T follicular helper cell (primary cell): Measurements from ENCODE around the gene WNT5B.
"Not testable (repeated sequence)": the region's sequence is repeated elsewhere in the genome, so short reads cannot be mapped to it uniquely, and the experiment has no call there.

Source experiments
- DNase-seq: peaks from one replicate; pipeline ENCODE4 v3.0.0-alpha.2; 2020; ENCODE audit warnings: low read depth

WNT5B gene

GRCh38 chr12:1598757-1599156 lies 30.3 kb upstream of the WNT5B start:
- DNase-seq = no peak

DNA sequence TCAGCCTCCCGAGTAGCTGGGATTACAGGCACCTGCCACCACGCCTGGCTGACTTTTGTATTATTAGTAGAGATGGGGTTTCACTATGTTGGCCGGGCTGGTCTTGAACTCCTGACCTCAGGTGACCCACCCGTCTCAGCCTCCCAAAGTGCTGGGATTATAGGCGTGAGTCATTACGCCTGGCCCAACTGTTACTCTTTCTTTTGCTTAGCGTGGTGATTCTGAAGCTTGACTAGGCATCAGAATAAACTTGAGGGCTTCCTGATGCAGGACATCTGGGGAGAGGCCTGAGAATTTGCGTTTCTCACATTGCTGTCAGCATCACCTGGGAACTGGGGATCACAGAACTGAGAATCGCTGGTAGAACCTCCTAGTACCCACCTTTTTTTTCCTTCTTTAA lies 26.3 kb upstream of the WNT5B start:
- not testable (repeated sequence) for DNase-seq

GRCh38 chr12:1603269-1603993 lies 25.6 kb upstream of the WNT5B start:
- DNase-seq = no peak

GRCh38 chr12:1604464-1604863 lies 24.6 kb upstream of the WNT5B start:
- DNase-seq = no peak

DNA sequence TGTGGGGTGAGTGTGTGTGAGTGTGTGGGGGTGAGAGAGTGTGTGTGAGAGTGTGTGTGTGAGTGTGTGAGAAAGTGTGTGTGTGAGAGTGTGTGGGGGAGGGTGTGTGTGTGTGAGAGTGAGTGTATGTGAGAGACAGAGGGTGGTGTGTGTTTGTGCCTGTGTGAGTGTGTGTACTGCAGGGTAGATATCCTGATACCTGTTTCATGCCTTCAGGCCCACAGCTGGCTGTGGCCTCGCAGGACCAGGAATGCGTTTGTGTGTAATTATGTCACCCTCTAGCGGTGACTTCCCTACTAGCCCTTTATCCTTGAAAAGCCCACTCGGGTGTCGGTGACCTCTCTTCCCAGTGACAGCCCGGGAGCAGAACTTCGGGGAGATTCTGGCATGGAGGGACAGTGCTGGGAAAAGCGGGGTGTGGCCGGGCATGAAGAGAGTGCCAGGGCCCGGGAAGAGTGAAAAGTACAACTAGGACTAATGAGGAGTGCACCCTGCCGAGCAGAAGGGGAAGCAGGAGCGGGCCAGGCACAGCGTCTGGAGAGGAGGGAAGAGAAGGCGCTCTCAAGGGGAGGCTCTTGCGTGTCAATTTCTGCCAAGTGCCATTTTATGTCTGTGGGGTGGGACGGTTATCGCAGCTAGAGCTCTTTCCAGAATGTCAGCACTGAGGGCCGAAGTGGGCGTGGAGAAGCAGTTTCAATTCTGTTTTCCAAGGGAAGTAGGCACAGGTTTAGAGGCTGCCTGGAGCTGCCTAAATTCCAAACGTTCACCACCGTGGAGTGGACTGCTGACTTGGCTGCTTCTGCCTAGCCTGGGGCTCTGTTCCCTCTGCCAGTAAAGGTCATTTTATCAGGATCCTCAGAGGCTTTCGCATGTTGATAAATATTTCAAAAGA lies 23.7 kb upstream of the WNT5B start:
- DNase-seq = peak; percentile 46

DNA sequence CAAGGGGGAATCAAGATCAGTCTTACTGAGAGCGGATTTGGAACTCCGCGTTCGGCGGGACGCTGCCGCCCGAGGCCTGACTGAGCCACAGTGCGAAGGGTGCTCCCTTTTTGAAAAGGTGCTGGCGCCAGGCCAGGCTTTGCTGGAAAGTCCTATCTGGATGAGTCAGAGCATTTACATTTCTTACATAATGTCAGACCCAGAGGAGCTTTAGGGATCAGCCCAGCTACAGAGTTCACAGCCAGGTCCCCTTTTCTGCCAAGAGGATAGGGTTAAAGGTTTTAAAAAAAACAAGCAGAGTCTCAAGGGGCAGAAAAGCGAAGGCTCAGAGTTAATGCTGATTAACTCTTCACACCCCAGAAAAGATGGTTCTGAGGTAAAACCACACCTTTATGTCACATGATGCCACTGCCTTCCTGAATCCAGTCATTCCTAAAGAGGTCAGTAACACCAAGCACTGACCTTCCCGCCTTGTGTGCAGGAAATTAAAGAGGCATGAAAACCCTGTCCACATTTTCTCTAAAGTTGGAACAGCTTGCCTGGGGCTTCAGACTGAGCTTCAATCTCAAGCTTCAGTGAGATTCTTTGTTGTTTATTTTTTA lies 22.9 kb upstream of the WNT5B start:
- DNase-seq = no peak

DNA sequence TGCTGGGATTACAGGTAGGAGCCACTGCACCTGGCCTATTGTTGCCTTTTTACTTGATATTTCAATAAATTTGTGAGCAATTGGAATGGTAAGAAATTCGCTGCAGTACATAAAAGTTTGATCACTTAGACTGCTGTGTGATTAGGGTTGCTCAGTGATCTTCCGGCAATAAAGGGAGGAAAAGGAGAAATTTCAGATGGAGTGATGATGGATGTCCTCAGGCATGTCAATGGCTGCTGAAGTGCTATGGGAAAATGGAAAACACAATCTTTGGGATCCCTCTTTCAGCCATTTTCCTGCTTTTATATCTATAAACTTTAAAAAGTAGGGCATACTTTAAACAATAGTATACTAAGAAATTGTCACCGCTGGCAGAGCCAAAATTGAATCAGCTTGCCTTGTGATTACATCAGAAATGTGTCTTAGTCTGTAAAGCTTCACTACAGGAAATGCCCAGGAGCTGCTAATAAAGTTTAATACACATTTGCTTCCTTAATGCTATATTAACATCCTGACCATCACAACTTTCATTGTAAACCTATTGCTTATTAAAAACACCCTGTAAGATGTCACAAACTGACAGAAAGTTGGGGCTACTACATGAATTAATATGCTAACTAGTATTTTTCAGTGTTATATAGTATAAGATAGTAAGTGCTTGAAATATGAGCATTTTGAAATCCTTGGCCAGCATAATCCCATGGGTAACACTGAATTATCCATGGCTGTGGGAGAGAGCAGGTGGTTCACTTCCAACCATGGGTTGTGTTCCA lies 20.9 kb upstream of the WNT5B start:
- DNase-seq = no peak

DNA sequence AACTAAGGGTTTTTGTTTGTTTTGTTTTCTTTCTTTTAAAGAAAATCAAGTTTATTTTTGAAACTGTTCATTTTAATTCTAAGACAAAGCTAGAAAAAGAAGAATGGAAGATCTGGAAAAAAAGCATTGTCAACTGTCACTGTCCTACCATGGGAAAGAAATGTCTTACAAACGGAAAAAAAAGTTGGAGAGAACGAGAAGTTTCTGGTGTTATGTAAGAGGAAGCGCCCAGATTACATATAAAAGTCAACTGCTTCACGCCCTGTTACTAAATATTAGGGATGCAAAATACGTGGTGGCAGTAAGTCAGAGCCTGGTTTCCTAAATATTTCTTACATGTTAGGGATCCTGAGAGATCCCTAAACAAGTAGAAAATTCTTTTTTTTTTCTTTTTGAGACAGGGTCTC lies 20.3 kb upstream of the WNT5B start:
- DNase-seq = no peak

DNA sequence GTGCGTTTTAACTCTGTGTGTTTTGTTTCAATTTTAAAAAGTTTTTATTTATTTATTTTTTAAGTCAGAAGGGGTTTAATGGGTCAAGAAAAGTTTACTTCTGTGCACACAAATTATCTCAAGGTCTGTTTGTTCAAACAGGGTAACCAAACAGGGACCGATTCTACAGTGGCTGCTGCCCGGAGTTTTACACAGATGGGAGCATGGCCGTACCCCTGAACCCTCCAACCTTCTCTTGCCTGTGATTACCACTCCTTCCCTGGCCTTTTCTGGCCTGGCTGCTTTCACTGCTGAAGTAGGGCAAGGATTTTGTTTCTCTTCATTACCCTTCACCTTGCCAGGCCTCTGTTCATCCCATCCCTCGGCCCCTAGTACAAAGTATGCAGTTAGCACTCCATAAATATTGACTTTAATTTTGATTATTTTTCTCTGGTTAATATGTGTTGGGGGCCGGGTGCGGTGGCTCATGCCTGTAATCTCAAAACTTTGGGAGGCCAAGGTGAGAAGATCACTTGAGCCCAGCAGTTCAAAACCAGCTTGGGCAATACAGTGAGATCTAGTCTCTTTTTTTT lies 18.9 kb upstream of the WNT5B start:
- DNase-seq = no peak

DNA sequence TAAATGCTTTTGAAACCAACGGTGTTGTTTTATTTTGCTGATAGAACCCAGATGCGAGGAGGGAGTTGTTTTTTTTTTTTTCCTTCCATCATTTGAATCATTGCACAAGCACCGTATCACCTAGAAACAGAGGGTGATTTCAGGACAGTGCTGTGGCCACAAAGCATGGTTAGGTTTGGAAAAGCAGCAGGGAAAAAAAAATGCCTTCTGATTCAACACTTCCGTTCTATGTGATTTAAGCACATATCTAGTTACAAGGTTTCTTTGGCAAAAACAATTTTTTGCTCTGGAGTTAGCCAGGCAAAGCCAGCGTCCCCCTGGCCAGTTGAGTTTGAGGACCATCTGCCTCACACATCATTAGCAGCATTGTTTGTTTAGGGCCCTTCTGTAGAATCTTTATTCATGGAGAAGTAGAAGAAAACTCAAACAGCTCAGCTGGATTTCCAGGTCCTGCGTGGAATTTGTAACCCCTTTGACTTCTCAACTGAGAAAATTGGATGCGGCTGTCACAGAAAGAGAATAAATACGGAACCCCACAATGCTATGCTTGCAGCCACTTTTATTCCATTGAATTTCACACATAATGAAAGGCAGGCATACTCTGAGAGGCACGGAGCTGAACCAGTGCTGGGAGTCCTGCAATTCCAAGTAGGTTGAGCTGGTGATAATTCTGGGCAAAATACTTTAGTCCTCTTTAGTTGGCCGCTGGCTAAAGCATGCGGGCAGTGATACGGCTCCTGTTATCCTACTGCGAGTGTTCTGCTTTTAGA lies 17.0 kb upstream of the WNT5B start:
- DNase-seq = no peak

- DNase-seq = no peak
These were observed 15.2 kb upstream of the WNT5B start for GRCh38 chr12:1613860-1614259.

GRCh38 chr12:1614360-1614759 lies 14.7 kb upstream of the WNT5B start:
- DNase-seq = no peak

DNA sequence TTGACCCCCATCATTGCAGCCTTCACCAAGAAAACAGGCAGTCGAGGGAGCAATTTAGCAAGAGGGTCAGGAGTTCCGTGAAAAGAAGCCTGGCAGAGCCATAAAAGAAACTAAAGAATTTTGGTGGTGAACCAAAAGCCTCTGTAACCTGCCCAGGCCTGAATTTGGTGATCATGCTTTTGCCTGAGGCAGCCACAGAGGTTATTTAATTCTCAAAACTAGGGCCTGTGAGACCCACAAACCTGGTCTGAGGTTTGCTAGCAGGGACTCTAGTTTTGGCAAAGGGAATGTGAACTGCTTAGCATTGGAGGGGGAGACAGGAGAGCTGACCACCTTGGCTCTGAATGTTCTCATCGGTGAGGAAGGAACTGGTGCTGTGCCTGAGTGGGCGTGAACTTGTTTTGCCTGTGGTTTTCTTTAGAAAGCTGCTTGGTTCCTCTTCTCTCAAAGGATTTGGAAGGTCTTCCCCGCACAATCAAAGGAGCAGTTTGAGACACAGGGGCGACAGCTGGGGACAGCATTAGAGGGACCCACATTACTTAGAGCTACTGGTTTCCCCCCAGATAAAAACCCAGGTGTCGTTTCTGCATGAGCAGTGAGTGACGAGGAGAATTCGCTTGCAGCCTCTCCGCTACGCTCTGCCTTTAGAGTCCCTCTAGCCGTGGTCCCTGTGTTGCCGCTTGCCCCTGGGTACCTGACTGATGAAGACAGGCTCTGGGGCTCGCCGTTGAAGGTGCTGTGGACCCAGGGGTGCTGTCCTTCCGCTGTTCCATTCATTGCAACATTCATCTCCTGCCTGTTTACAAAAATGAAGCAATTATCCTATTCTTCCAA lies 12.6 kb upstream of the WNT5B start:
- no peak for DNase-seq

DNA sequence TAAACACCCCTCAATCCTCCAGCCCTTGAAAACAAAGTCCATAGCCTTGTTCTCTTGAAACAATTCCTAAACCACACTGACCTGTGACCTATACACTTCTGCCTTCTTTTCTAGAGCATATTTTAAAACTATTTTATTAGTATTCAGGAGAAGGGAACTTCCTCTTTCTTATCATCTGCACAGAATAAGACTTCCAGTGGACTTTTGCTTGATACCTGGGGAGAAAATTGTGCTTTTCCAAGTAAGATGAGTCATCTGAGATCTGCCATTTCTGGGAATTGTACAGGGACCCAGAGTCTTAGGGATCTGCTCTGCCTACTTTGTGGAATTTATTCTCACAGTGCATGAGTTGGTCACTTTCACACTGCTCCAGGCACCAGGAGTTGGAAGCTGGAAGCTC lies 10.5 kb upstream of the WNT5B start:
- no peak for DNase-seq

DNA sequence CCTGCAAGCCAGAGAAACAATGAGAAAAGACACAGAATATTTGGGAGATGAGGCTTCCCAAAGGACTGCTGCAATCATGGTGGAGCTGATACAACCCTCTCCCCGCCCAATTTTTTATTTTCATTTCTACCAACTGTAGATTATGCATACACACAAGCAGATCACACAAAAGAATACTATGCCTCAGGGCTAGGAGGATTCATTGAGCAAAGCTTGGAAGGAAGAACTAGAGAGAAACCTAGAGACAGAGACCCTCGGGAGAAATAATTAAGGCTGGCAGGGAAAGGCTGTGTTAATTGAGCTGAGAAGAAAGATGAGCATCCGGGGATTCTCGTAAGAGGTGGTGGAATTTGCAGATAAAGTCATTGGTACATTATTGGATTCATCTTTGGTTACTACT lies 9.9 kb upstream of the WNT5B start:
- DNase-seq = no peak

GRCh38 chr12:1619587-1619986 lies 9.4 kb upstream of the WNT5B start:
- no peak for DNase-seq

DNA sequence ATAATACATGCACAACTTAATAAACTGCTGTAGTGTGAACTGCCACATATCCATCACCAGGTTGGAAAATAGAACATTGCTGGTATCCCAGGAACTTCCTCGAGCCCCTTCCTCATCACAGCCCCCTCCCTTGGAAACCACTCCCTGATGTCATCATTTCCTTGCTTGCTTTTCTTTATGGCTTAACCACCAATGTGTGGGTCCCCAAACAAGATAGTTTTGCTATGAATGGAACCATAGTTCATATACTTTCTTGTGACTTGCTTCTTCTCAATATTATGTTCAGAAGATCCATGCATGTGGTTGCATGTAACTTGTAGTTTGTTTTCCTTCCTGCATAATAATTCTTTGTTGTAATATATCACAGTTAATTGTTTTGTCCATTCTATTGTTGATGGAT lies 8.9 kb upstream of the WNT5B start:
- no peak for DNase-seq

GRCh38 chr12:1622406-1622805 lies 6.6 kb upstream of the WNT5B start:
- DNase-seq = no peak

DNA sequence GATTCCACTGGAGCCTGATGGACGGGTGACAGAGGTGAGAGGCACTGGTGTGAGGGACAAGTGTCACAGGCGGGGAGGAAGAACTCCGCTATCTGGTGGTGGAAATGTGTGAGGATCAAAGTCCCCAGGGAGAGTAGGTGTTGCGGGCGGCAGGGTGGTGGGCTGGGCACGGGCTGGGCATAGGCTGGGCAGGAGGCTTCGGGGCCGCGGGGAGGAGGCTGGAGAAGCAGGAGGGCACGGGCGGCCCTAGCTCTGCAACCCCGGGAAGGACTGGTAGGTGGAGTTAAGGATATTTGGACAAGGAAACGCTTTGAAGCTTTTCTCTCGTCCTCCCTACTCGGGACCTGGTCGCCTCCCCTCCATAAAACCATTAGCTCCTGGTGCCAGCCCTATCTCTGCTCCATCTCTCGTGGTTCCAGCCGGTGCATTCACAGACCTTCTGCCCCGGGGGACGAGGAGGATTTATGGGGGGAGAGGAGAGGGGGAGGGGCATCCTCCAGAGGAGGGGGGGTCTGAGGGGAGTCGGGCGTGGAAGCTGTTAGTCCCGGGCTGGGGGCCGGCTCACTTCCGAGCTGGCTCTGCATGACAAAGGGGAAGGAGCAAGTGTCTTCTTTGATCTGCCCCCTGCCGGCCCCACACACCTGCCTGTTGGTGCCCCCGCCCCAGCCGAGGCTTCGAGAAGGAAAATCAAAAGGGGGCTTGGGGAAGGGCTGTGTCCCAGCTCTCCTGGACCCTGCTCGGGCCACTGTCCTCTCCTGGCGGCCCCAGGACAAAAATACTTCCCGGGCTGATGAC lies 504 bp downstream of the WNT5B start:
- DNase-seq = no peak
